22Rv1 (cell line): ENCODE data around the gene CFAP221.

Source experiments
- CTCF ChIP-seq: fragments of 450-650 bp; IDR thresholded peaks from 2 replicates; pipeline ENCODE4 v1.5.1; 2017; ENCODE audit warnings: mild to moderate bottlenecking
- ZFX ChIP-seq: fragments of 450-650 bp; IDR thresholded peaks from 2 replicates; pipeline ENCODE4 v1.6.1; 2017; ENCODE audit warnings: antibody characterized with exemption, borderline replicate concordance

- no peak for TF ChIP-seq CTCF
- no peak for TF ChIP-seq ZFX
Measured at GRCh38 chr2:119696005-119696404, 151.8 kb downstream of the CFAP221 start.
